PC-9 (cell line): ENCODE data around the gene VWA8. TPM values are rescaled to one million over a fixed set of nuclear protein-coding genes. Genes with fewer than 3 reads are reported as not detected.

Experiments
- BruUV-seq: library from RNA; stranded (reverse); fragments of 400-500 nt; replicated peaks from 2 replicates; lab custom pipeline; 2021; lab: Mats Ljungman, UMichigan
- CTCF ChIA-PET: fragments of 300-600 bp; sonication (Branson Sonifier 250); formaldehyde crosslinking; loops from one replicate; lab custom pipeline; 2022; ENCODE audit warnings: antibody characterized with exemption; lab: Charles Lee
- POLR2A ChIA-PET: fragments of 300-600 bp; sonication (Branson Sonifier 250); formaldehyde crosslinking; loops from one replicate; lab custom pipeline; 2022; ENCODE audit warnings: antibody characterized with exemption; ENCODE audit not compliant: unreplicated experiment; lab: Charles Lee
- DNase-seq, 2 experiments: peaks; one replicate each; pipeline versions ENCODE4 v3.0.0 to v3.0.0-alpha.2; 2015 to 2022; ENCODE audit warnings: mixed read lengths in 1 of 2
- H2AFZ ChIP-seq: fragments of 200-600 bp; sonication (generic); 2 replicates; pipeline ENCODE4 v1.8.1; 2017; ENCODE audit warnings: antibody characterized with exemption
- H3F3A ChIP-seq: fragments of 200-600 bp; sonication (generic); 2 replicates; pipeline ENCODE4 v1.8.1; 2017; ENCODE audit warnings: antibody characterized with exemption, mild to moderate bottlenecking, low read depth; ENCODE audit not compliant: insufficient read depth
- H3K27ac ChIP-seq: fragments of 200-600 bp; sonication (generic); 2 replicates; pipeline ENCODE4 v1.6.1; 2016; ENCODE audit warnings: mixed run types
- H3K27me3 ChIP-seq: fragments of 200-600 bp; sonication (generic); 2 replicates; pipeline ENCODE4 v1.6.1; 2016; ENCODE audit warnings: low read depth, mixed run types; ENCODE audit not compliant: insufficient read depth
- H3K36me3 ChIP-seq: fragments of 200-600 bp; sonication (generic); 2 replicates; pipeline ENCODE4 v1.6.1; 2016; ENCODE audit warnings: low read depth, mixed run types
- H3K4me1 ChIP-seq: fragments of 200-600 bp; sonication (generic); replicated peaks from 2 replicates; pipeline ENCODE4 v1.6.1; 2016; ENCODE audit warnings: mixed run types; ENCODE audit not compliant: insufficient read depth
- H3K4me2 ChIP-seq: fragments of 200-600 bp; sonication (generic); 2 replicates; pipeline ENCODE4 v1.6.1; 2017; ENCODE audit warnings: mixed run types
- H3K4me3 ChIP-seq: fragments of 200-600 bp; sonication (generic); 2 replicates; pipeline ENCODE4 v1.6.1; 2016; ENCODE audit warnings: mixed run types
- H3K79me2 ChIP-seq: fragments of 200-600 bp; sonication (generic); 2 replicates; pipeline ENCODE4 v1.6.1; 2017; ENCODE audit warnings: low read depth, mixed run types
- H3K9me2 ChIP-seq: fragments of 200-600 bp; sonication (generic); 2 replicates; pipeline ENCODE4 v1.8.1; 2017; ENCODE audit warnings: mild to moderate bottlenecking; ENCODE audit not compliant: insufficient read depth
- H3K9me3 ChIP-seq: fragments of 200-600 bp; sonication (generic); 2 replicates; pipeline ENCODE4 v1.8.1; 2016; ENCODE audit warnings: low read depth; ENCODE audit not compliant: insufficient read depth
- H4K20me1 ChIP-seq: fragments of 200-600 bp; sonication (generic); 2 replicates; pipeline ENCODE4 v1.8.1; 2017; ENCODE audit not compliant: insufficient read depth
- EZH2 ChIP-seq: fragments of 200-600 bp; sonication (generic); IDR thresholded peaks from 2 replicates; pipeline ENCODE4 v1.8.0; 2017; ENCODE audit warnings: antibody characterized with exemption, low read depth
- intact Hi-C: fragments of 100-400 bp; cut with micrococcal nuclease; formaldehyde crosslinking; loops from one replicate; pipeline ENCODE4 v1.10.0; 2022; ENCODE audit not compliant: unreplicated experiment
- microRNA-seq: library from miRNA; unstranded; fragments of <30 nt; microRNA quantifications from one replicate; pipeline ENCODE4 v1.2.0, GENCODE V29; 2021; ENCODE audit warnings: borderline number of aligned reads, borderline replicate concordance
- total RNA-seq: library from RNA; stranded (reverse); gene quantifications from 2 replicates; pipeline ENCODE4 v1.2.3, GENCODE V29; 2021
- TF ChIP-seq, protein P1 (sequence below): fragments of 200-600 bp; sonication (generic); conservative IDR thresholded peaks from 2 replicates; pipeline ENCODE4 v1.6.1; 2017; ENCODE audit warnings: mixed run types, antibody characterized with exemption, mild to moderate bottlenecking, moderate library complexity

VWA8 gene
- total RNA-seq, 1 experiment from 2014 or later: 14.1 TPM

DNA sequence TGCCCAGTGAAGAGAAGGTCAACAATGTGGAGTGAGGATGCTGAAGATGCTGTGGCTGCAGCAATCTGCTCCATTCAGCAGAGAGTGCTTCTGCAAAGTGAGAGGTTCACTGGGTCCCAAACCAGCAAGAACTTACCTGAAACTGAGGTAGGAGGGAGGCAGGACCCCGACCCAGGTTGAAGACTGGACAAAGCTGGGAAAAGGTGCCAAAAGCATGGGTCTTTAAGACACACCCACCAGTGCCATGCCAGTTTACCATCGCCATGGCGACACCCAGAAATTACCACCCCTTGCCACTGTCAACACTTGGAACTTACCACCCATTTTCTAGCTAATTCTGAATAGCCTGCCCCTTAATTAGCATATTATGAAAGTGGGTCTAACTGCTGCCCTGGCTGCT, 432.9 kb downstream of the VWA8 start:
- ChIA-PET POLR2A (no interaction called here), CTCF (interaction anchor here (0.8 kb wide), 1 partner anchor 139 kb away, joined by 3 read pairs; no protein-coding TSS in a partner anchor)
- H3K9me3 ChIP-seq: no peaks in the 10 kb centered on the region
- H4K20me1 ChIP-seq: no peaks in the 10 kb centered on the region
- no peaks in the 10 kb centered on the region for H3K9me2 ChIP-seq
- no peak for DNase-seq
- TF ChIP-seq, protein P1, sequence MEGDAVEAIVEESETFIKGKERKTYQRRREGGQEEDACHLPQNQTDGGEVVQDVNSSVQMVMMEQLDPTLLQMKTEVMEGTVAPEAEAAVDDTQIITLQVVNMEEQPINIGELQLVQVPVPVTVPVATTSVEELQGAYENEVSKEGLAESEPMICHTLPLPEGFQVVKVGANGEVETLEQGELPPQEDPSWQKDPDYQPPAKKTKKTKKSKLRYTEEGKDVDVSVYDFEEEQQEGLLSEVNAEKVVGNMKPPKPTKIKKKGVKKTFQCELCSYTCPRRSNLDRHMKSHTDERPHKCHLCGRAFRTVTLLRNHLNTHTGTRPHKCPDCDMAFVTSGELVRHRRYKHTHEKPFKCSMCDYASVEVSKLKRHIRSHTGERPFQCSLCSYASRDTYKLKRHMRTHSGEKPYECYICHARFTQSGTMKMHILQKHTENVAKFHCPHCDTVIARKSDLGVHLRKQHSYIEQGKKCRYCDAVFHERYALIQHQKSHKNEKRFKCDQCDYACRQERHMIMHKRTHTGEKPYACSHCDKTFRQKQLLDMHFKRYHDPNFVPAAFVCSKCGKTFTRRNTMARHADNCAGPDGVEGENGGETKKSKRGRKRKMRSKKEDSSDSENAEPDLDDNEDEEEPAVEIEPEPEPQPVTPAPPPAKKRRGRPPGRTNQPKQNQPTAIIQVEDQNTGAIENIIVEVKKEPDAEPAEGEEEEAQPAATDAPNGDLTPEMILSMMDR: no peak
- TF ChIP-seq EZH2: no peak
- intact Hi-C loops: no loop called here
- H3K4me2 ChIP-seq: no peak overlapping the region
- no peak overlapping the region for H3K4me3 ChIP-seq
- BruUV-seq: no TSS peak
- H3K79me2 ChIP-seq: no peaks in the 10 kb centered on the region
- H3K27me3 ChIP-seq: no peaks in the 10 kb centered on the region
- no peaks in the 10 kb centered on the region for H3K36me3 ChIP-seq
- H2AFZ ChIP-seq: no peak overlapping the region
- H3F3A ChIP-seq: no peaks in the 10 kb centered on the region
- H3K4me1 ChIP-seq: no peaks in the 10 kb centered on the region
- H3K27ac ChIP-seq: no peak overlapping the region

DNA sequence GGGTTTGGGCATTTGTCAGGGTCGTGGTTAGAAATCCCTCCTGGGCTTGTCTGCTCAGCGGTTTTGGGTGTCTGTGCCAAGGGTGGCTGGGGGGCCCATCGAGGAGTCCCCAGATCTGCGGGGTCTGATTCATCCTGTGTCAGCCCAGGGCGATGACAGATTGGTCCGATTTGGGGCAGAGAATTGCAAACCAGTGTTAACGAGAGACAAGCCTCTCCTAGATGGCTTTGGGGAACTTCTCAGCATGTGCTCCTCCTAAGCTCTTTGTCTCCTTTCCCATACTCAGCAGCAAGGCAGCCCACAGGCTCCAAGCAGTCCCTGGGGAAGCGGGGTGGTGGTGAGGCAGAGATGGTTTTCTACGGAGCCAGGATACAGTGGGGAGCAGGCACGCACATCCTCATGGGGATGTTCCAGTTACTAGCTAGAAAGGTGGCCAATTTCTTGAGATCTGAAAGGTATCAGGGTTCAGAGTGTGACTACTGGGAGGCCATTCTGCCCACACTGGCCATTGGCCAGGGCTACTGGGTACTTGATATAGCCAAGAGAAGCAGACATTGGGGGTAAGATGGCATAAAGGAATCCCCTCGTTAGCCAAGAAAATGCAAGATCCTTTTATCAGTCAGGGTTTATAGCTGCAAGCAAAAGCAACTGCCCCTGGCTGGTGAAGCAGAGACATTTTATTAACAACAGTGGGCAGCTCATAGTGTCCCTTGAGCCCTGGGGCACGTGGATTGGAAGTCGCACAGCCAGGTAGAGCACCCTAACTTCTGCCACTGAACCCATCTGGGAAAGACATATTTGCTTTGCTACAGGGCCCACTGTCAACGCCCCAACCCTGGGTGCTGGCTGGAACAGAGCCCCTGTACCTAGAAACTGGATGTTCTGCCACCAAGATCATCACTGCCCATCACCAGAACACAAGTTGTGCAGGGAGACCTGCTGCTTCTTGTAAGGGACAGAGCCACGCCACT, 440.0 kb downstream of the VWA8 start:
- no peaks in the 10 kb centered on the region for H3K9me3 ChIP-seq
- ChIA-PET POLR2A (no interaction called here), CTCF (interaction anchor here (0.5 kb wide), 1 partner anchor 259 kb away, joined by 4 read pairs; no protein-coding TSS in a partner anchor)
- H3K27ac ChIP-seq: no peak overlapping the region
- TF ChIP-seq, protein P1: no peak
- no peak for TF ChIP-seq EZH2
- no peaks in the 10 kb centered on the region for H3K9me2 ChIP-seq
- no peak overlapping the region for H2AFZ ChIP-seq
- no peaks in the 10 kb centered on the region for H3K27me3 ChIP-seq
- no peaks in the 10 kb centered on the region for H3K36me3 ChIP-seq
- no peaks in the 10 kb centered on the region for H3F3A ChIP-seq
- intact Hi-C loops: no loop called here
- no peak overlapping the region for H3K4me3 ChIP-seq
- no peaks in the 10 kb centered on the region for H3K79me2 ChIP-seq
- no peak for DNase-seq
- H3K4me2 ChIP-seq: no peak overlapping the region
- no TSS peak for BruUV-seq
- H3K4me1 ChIP-seq: no peaks in the 10 kb centered on the region
- no peaks in the 10 kb centered on the region for H4K20me1 ChIP-seq

DNA sequence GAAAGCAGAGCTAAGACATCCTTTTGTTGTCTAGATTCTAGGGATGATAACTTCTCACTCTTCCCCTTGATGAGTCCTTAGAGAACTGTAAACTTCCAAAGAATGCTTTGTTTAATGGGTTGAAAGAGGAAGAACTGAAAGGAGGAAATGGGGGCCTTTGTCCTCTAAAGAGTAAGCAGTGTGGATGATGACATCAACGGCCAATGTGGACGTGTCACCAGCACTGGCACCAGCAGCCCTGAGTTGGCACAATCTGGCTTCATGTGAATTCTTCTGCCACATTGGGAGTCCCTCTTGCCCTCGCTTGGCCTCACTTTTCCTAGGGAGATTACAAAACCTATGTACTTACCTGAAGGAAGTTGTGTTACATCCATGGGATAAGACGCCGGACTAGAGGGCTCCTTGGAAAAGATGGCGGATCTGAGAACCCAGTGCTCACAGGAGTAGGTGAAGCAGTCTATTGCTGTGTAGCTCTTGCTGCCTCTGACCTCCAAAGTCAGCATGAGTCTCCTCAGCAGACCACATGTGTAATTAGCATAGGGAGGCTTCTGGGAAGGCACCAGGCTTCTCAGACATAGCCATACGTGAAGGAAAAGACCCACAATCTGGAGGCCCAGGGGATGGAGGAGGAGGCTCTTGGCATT, 440.8 kb downstream of the VWA8 start:
- Histone ChIP-seq H3K79me2 (no peaks in the 10 kb centered on the region), H3K36me3 (no peaks in the 10 kb centered on the region), H3K9me2 (no peaks in the 10 kb centered on the region), H4K20me1 (no peaks in the 10 kb centered on the region), H3K4me2 (no peak overlapping the region), H3F3A (no peaks in the 10 kb centered on the region), H2AFZ (no peak overlapping the region), H3K27me3 (no peaks in the 10 kb centered on the region), H3K4me3 (no peak overlapping the region), H3K9me3 (no peaks in the 10 kb centered on the region), H3K4me1 (no peaks in the 10 kb centered on the region), H3K27ac (no peak overlapping the region)
- POLR2A ChIA-PET: no interaction called here
- CTCF ChIA-PET: interaction anchor here (0.5 kb wide), 1 partner anchor 63 kb away, joined by 4 read pairs; no protein-coding TSS in a partner anchor
- DNase-seq: no peak
- intact Hi-C loops: no loop called here
- no peak for TF ChIP-seq EZH2
- TF ChIP-seq, protein P1: no peak
- BruUV-seq: no TSS peak

Small RNAs within 50 kb of the gene (microRNA-seq; reads per million reads assigned to microRNA genes)
- gene MIR5006: not detected

Other genes starting within 250 kb of the VWA8 start
- 9.3 and 10.9 TPM in 2 replicates for gene DGKH, start 87.5 kb upstream of the VWA8 start, total RNA-seq